Activated CD4-positive, alpha-beta T cell treated with anti-CD3 and anti-CD28 coated beads for 4 hours (primary cell): Measurements from ENCODE around the gene XPR1.

Source experiments
- DNase-seq, 2 donors: peaks; one replicate each; pipeline ENCODE4 v3.0.0-alpha.2; 2020

The XPR1 gene

GRCh38 chr1:180728472-180729106 is 96.8 kb downstream of the XPR1 start:
- no peak for DNase-seq

GRCh38 chr1:180731131-180731530 is 99.3 kb downstream of the XPR1 start:
- no peak for DNase-seq

- DNase-seq, result no peak
These were observed 101.0 kb downstream of the XPR1 start for GRCh38 chr1:180732866-180733265.

GRCh38 chr1:180734366-180734765 is 102.5 kb downstream of the XPR1 start:
- no peak for DNase-seq

- no peak for DNase-seq
These were observed 110.8 kb downstream of the XPR1 start for GRCh38 chr1:180742663-180743062.

GRCh38 chr1:180743868-180744267 is 112.0 kb downstream of the XPR1 start:
- DNase-seq, result no peak

GRCh38 chr1:180745098-180745497 is 113.3 kb downstream of the XPR1 start:
- DNase-seq, result no peak

GRCh38 chr1:180751921-180752320 is 120.1 kb downstream of the XPR1 start:
- DNase-seq, result no peak

GRCh38 chr1:180754453-180754852 is 122.6 kb downstream of the XPR1 start:
- DNase-seq, result no peak

- DNase-seq, result no peak
These were observed 125.8 kb downstream of the XPR1 start for GRCh38 chr1:180757657-180758056.

- DNase-seq, result no peak
These were observed 131.0 kb downstream of the XPR1 start for GRCh38 chr1:180762796-180763195.

GRCh38 chr1:180765151-180765550 is 133.3 kb downstream of the XPR1 start:
- DNase-seq, result no peak

- no peak for DNase-seq
These were observed 138.1 kb downstream of the XPR1 start for GRCh38 chr1:180769889-180770288.

GRCh38 chr1:180773210-180773865 is 141.5 kb downstream of the XPR1 start:
- no peak for DNase-seq

GRCh38 chr1:180775801-180776200 is 144.0 kb downstream of the XPR1 start:
- DNase-seq, result no peak

- no peak for DNase-seq
These were observed 145.4 kb downstream of the XPR1 start for GRCh38 chr1:180777072-180777689.

GRCh38 chr1:180778782-180779398 is 147.1 kb downstream of the XPR1 start:
- no peak for DNase-seq

- DNase-seq, result no peak
These were observed 147.8 kb downstream of the XPR1 start for GRCh38 chr1:180779584-180779983.

- no peak for DNase-seq
These were observed 149.9 kb downstream of the XPR1 start for GRCh38 chr1:180781718-180782117.

GRCh38 chr1:180785291-180785690 is 153.5 kb downstream of the XPR1 start:
- no peak for DNase-seq

GRCh38 chr1:180785887-180786286 is 154.1 kb downstream of the XPR1 start:
- no peak for DNase-seq

- no peak for DNase-seq
These were observed 154.8 kb downstream of the XPR1 start for GRCh38 chr1:180786624-180787023.

GRCh38 chr1:180787628-180788307 is 155.9 kb downstream of the XPR1 start:
- no peak for DNase-seq
